CD14-positive monocyte (primary cell): ENCODE data around the gene IL16. TPM values are rescaled to one million over a fixed set of nuclear protein-coding genes. Genes with fewer than 3 reads are reported as not detected.

Experiments
- DNase-seq, 3 donors: peaks; one replicate each; pipeline ENCODE4 v3.0.0-alpha.2; 2011 to 2022
- H2AFZ ChIP-seq: 2 replicates; pipeline ENCODE4 v1.6.0; 2012; ENCODE audit warnings: mild to moderate bottlenecking, low read depth, low read length, inconsistent platforms; ENCODE audit not compliant: insufficient read depth, poor library complexity, severe bottlenecking
- H3K27ac ChIP-seq, 2 donors: 1 replicate in 1 of 2; 2 replicates in 1 of 2; pipeline ENCODE4 v1.5.1; 2012 to 2013; ENCODE audit warnings: low read length in 2 of 2, control low read depth in 1 of 2, inconsistent platforms in 1 of 2, low read depth in 1 of 2, mild to moderate bottlenecking in 1 of 2
- H3K27me3 ChIP-seq, 2 donors: one replicate each; pipeline versions ENCODE4 v1.6.0 to v1.6.1; 2011 to 2013; ENCODE audit warnings: low read length in 2 of 2; ENCODE audit not compliant: control insufficient read depth in 2 of 2, insufficient read depth in 2 of 2
- H3K36me3 ChIP-seq, 2 donors: replicated peaks in 1 of 2; 1 replicate in 1 of 2; 2 replicates in 1 of 2; pipeline versions ENCODE4 v1.5.1 to v1.6.1; 2012 to 2013; ENCODE audit warnings: low read length in 2 of 2, control low read depth in 1 of 2, inconsistent platforms in 1 of 2, mild to moderate bottlenecking in 1 of 2; ENCODE audit not compliant: insufficient read depth in 2 of 2, control insufficient read depth in 1 of 2
- H3K4me1 ChIP-seq, 2 donors: 1 replicate in 1 of 2; 2 replicates in 1 of 2; pipeline versions ENCODE4 v1.5.1 to v1.6.1; 2012 to 2013; ENCODE audit warnings: low read length in 2 of 2, control low read depth in 1 of 2, inconsistent platforms in 1 of 2, mild to moderate bottlenecking in 1 of 2, moderate library complexity in 1 of 2; ENCODE audit not compliant: insufficient read depth in 2 of 2, control insufficient read depth in 1 of 2
- H3K4me2 ChIP-seq: replicated peaks from 2 replicates; pipeline ENCODE3; 2012; ENCODE audit warnings: low read length, moderate library complexity, mild to moderate bottlenecking; ENCODE audit not compliant: poor library complexity, severe bottlenecking; ENCODE audit errors: extremely low read depth
- H3K4me3 ChIP-seq, 3 experiments: fragments of 200-600 bp in 1 of 3; sonication (generic) in 1 of 3; replicated peaks in 1 of 3; 1 replicate in 2 of 3; 2 replicates in 1 of 3; pipeline ENCODE4 v1.5.1; 2011 to 2013; ENCODE audit warnings: low read length in 3 of 3, mild to moderate bottlenecking in 3 of 3, control low read depth in 2 of 3, low read depth in 2 of 3, inconsistent platforms in 1 of 3, moderate library complexity in 1 of 3
- H3K79me2 ChIP-seq: 2 replicates; pipeline ENCODE4 v1.6.0; 2012; ENCODE audit warnings: mild to moderate bottlenecking, control low read depth, inconsistent platforms, low read length, moderate library complexity; ENCODE audit not compliant: insufficient read depth
- H3K9ac ChIP-seq: 2 replicates; pipeline ENCODE4 v1.6.0; 2017; ENCODE audit warnings: low read length, mild to moderate bottlenecking; ENCODE audit not compliant: insufficient read depth, poor library complexity, severe bottlenecking
- H3K9me3 ChIP-seq, 2 donors: replicated peaks in 1 of 2; 1 replicate in 1 of 2; 2 replicates in 1 of 2; pipeline versions ENCODE4 v1.5.1 to v1.6.1; 2012 to 2013; ENCODE audit warnings: low read length in 2 of 2, control low read depth in 1 of 2; ENCODE audit not compliant: control insufficient read depth in 1 of 2, insufficient read depth in 1 of 2
- H4K20me1 ChIP-seq: 2 replicates; pipeline ENCODE4 v1.6.0; 2012; ENCODE audit warnings: mild to moderate bottlenecking, low read length, control low read depth, moderate library complexity; ENCODE audit not compliant: insufficient read depth
- H3K27ac Mint-ChIP-seq, 7 donors: one replicate each; pipeline ENCODE4 v1.8.0; 2020; ENCODE audit warnings: mild to moderate bottlenecking in 7 of 7, mixed read lengths in 7 of 7, moderate library complexity in 6 of 7, inconsistent platforms in 2 of 7
- H3K27me3 Mint-ChIP-seq, 3 donors: one replicate each; pipeline ENCODE4 v1.8.0; 2021 to 2022; ENCODE audit warnings: low read depth in 3 of 3, mild to moderate bottlenecking in 3 of 3, mixed read lengths in 3 of 3, moderate library complexity in 3 of 3, inconsistent platforms in 1 of 3
- H3K36me3 Mint-ChIP-seq, 2 donors: one replicate each; pipeline ENCODE4 v1.8.0; 2020; ENCODE audit warnings: mixed read lengths in 2 of 2, inconsistent platforms in 1 of 2, mild to moderate bottlenecking in 1 of 2
- H3K4me1 Mint-ChIP-seq: one replicate; pipeline ENCODE4 v1.8.0; 2020; ENCODE audit warnings: mild to moderate bottlenecking, mixed read lengths
- H3K4me3 Mint-ChIP-seq, 2 donors: one replicate each; pipeline ENCODE4 v1.8.0; 2020; ENCODE audit warnings: mild to moderate bottlenecking in 2 of 2, mixed read lengths in 2 of 2, moderate library complexity in 1 of 2
- H3K9me3 Mint-ChIP-seq, 7 donors: one replicate each; pipeline ENCODE4 v1.8.0; 2020 to 2022; ENCODE audit warnings: mixed read lengths in 7 of 7, mild to moderate bottlenecking in 6 of 7, moderate library complexity in 6 of 7, inconsistent platforms in 2 of 7
- WGBS: methylation state at CpG from one replicate; pipeline ENCODE4 v1.1.5; 2013; ENCODE audit warnings: missing lambda C conversion rate; ENCODE audit not compliant: insufficient coverage; 5-methylcytosine and 5-hydroxymethylcytosine counted together
- intact Hi-C, 2 donors: fragments of 100-400 bp; cut with micrococcal nuclease; formaldehyde crosslinking; loops; one replicate each; pipeline versions ENCODE4 v1.15.0 to v1.15.1; 2023
- polyA plus RNA-seq, 3 donors: library from polyadenylated mRNA; depleted of rRNA in 1 of 3; unstranded in 2 of 3; stranded (reverse) in 1 of 3; fragments of 300-500 nt in 2 of 3; fragments of >200 nt in 1 of 3; fragmentation: Illumina TruSeq in 2 of 3; gene quantifications; 1 replicate in 2 of 3; 2 replicates in 1 of 3; pipeline ENCODE4 v1.2.3, GENCODE V29; 2012 to 2021
- TF ChIP-seq, protein P1 (sequence below): fragments of 200-600 bp; IDR thresholded peaks from one replicate; pipeline ENCODE4 v1.8.0; 2022; ENCODE audit warnings: antibody characterized with exemption, mild to moderate bottlenecking

The IL16 gene
- polyA plus RNA-seq, 3 donors: 64.8 to 95.1 (median 71.5) TPM

- Mint-ChIP-seq H3K4me1 (peaks cover 20% of the 10 kb centered on the region), H3K9me3 (peaks cover 5 to 13% (median 9%) of the 10 kb centered on the region in 7 donors), H3K36me3 (peaks cover 3% of the 10 kb centered on the region in 2 donors), H3K4me3 (no peak overlapping the region), H3K27me3 (peaks cover 0 to 3% (median 0%) of the 10 kb centered on the region in 3 donors), H3K27ac (no peak overlapping the region)
- Histone ChIP-seq H3K4me1 (peaks cover 15 to 18% of the 10 kb centered on the region in 2 donors), H3K27me3 (no peaks in the 10 kb centered on the region), H3K79me2 (no peaks in the 10 kb centered on the region), H3K4me3 (no peak overlapping the region), H3K9ac (no peak overlapping the region), H3K9me3 (peaks cover 0 to 4% of the 10 kb centered on the region in 2 donors), H3K4me2 (no peak overlapping the region), H3K27ac (no peak overlapping the region), H3K36me3 (no peaks in the 10 kb centered on the region), H2AFZ (no peak overlapping the region), H4K20me1 (no peaks in the 10 kb centered on the region)
- intact Hi-C loops: no loop called here
- WGBS: 93% methylated on average over 6 of the region's 8 CpGs
- TF ChIP-seq, protein P1, sequence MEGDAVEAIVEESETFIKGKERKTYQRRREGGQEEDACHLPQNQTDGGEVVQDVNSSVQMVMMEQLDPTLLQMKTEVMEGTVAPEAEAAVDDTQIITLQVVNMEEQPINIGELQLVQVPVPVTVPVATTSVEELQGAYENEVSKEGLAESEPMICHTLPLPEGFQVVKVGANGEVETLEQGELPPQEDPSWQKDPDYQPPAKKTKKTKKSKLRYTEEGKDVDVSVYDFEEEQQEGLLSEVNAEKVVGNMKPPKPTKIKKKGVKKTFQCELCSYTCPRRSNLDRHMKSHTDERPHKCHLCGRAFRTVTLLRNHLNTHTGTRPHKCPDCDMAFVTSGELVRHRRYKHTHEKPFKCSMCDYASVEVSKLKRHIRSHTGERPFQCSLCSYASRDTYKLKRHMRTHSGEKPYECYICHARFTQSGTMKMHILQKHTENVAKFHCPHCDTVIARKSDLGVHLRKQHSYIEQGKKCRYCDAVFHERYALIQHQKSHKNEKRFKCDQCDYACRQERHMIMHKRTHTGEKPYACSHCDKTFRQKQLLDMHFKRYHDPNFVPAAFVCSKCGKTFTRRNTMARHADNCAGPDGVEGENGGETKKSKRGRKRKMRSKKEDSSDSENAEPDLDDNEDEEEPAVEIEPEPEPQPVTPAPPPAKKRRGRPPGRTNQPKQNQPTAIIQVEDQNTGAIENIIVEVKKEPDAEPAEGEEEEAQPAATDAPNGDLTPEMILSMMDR: no peak
- no peak for DNase-seq
Measured at GRCh38 chr15:81280696-81281455, 84.2 kb downstream of the IL16 start.

DNA sequence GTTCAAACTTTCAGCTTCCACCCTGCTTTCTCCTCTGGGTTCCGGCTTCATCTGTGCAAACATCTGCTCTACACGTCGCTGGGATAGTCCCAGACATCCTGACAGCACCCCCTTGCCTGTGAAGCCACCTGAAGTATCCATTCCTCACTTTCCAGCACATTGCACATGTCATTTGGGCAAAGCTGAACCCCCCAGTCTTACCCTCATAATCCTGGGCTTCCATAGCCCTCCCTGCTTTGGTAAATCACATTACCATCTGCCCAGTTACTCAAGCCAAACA lies 84.7 kb downstream of the IL16 start:
- peaks cover 5 to 13% (median 9%) of the 10 kb centered on the region in 7 donors for H3K9me3 Mint-ChIP-seq
- no peak overlapping the region for H3K9ac ChIP-seq
- no peaks in the 10 kb centered on the region for H3K79me2 ChIP-seq
- no peak overlapping the region for H3K4me3 ChIP-seq
- intact Hi-C loops: no loop called here
- no peak overlapping the region for H2AFZ ChIP-seq
- no peak overlapping the region for H3K27ac Mint-ChIP-seq
- H3K4me2 ChIP-seq: no peak overlapping the region
- H3K36me3 ChIP-seq: no peaks in the 10 kb centered on the region
- H4K20me1 ChIP-seq: no peaks in the 10 kb centered on the region
- peaks cover 25% of the 10 kb centered on the region for H3K4me1 Mint-ChIP-seq
- peaks cover 0 to 4% of the 10 kb centered on the region in 2 donors for H3K9me3 ChIP-seq
- peaks cover 0 to 3% (median 0%) of the 10 kb centered on the region in 3 donors for H3K27me3 Mint-ChIP-seq
- no peak overlapping the region for H3K27ac ChIP-seq
- H3K4me3 Mint-ChIP-seq: no peak overlapping the region
- H3K36me3 Mint-ChIP-seq: peaks cover 3% of the 10 kb centered on the region in 2 donors
- peaks cover 21 to 23% of the 10 kb centered on the region in 2 donors for H3K4me1 ChIP-seq
- WGBS: 96% methylated on average over 3 of the region's 3 CpGs
- TF ChIP-seq, protein P1: no peak
- no peaks in the 10 kb centered on the region for H3K27me3 ChIP-seq
- no peak for DNase-seq
